ENCODE measurements around the gene CSNK2A3. TPM values are rescaled to one million over a fixed set of nuclear protein-coding genes. Genes with fewer than 3 reads are reported as not detected.

Gene CSNK2A3
- total RNA-seq, 1 donor from 2014 or later, result 1.2 TPM

DNA sequence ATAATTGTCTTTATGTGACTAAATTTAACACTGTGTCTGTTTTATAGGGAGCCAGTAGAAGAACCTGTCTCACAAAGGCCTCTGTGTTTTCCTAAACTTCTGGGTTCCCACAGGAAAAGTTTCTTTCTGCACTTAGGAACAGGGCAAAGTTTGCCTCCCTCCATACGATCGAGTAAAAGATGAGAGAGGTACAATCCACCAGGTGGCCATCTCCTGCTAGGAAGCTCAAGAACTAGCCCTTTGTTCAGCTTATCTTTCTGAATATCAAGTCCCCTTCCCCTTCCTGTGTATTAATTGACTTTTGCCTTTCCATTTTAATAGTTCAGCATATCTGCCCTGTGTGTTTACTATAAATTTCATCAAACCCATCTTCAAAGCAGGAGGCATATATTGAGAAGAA lies 18.0 kb downstream of the CSNK2A3 start:
- Histone ChIP-seq H3K27me3 (no peaks in the 10 kb centered on the region), H3K9me3 (no peaks in the 10 kb centered on the region), H3K4me1 (no peaks in the 10 kb centered on the region), H3K27ac (no peak overlapping the region), H3K36me3 (no peaks in the 10 kb centered on the region), H3K4me3 (no peak overlapping the region)
- intact Hi-C loops (cut with DNase I), result no loop called here
- DNase-seq (ENCODE audit: extremely low spot score in 2 of 2), result no peak
- TF ChIP-seq POLR2AphosphoS5 (IDR thresholded peaks at IDR 0.05; ENCODE audit: insufficient read depth in 1 of 2, low read depth in 1 of 2) (no peak), POLR2A (IDR thresholded peaks at IDR 0.05) (no peak)
- TF ChIP-seq, protein P1, sequence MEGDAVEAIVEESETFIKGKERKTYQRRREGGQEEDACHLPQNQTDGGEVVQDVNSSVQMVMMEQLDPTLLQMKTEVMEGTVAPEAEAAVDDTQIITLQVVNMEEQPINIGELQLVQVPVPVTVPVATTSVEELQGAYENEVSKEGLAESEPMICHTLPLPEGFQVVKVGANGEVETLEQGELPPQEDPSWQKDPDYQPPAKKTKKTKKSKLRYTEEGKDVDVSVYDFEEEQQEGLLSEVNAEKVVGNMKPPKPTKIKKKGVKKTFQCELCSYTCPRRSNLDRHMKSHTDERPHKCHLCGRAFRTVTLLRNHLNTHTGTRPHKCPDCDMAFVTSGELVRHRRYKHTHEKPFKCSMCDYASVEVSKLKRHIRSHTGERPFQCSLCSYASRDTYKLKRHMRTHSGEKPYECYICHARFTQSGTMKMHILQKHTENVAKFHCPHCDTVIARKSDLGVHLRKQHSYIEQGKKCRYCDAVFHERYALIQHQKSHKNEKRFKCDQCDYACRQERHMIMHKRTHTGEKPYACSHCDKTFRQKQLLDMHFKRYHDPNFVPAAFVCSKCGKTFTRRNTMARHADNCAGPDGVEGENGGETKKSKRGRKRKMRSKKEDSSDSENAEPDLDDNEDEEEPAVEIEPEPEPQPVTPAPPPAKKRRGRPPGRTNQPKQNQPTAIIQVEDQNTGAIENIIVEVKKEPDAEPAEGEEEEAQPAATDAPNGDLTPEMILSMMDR (IDR thresholded peaks at IDR 0.05), result no peak

DNA sequence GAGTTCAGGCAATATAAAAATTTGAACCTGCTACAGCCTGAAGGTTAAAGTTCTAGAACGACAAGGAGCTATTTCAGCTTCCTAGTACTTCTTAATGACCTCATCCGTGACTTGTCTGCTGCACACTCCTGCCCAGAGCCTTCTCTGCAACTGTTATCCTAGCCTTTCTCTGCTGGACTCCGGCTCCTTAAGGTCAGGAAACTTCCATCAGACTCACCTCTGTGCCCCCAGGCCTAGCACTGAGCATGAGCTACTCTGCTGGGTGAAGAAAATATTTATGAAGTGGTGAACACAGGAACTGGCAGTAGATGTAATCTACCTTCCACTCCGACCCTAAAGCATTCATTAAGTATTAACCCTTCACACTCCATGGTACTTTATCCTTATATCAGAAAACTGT lies 18.4 kb downstream of the CSNK2A3 start:
- H3K27ac ChIP-seq, result no peak overlapping the region
- H3K36me3 ChIP-seq, result no peaks in the 10 kb centered on the region
- no peak overlapping the region for H3K4me3 ChIP-seq
- H3K27me3 ChIP-seq, result no peaks in the 10 kb centered on the region
- intact Hi-C loops (cut with DNase I), result no loop called here
- H3K9me3 ChIP-seq, result no peaks in the 10 kb centered on the region
- no peak for DNase-seq (ENCODE audit: extremely low spot score in 2 of 2)
- TF ChIP-seq POLR2AphosphoS5 (IDR thresholded peaks at IDR 0.05; ENCODE audit: insufficient read depth in 1 of 2, low read depth in 1 of 2), result no peak
- TF ChIP-seq, protein P1 (IDR thresholded peaks at IDR 0.05), result no peak
- TF ChIP-seq POLR2A (IDR thresholded peaks at IDR 0.05), result no peak
- H3K4me1 ChIP-seq, result no peaks in the 10 kb centered on the region

DNA sequence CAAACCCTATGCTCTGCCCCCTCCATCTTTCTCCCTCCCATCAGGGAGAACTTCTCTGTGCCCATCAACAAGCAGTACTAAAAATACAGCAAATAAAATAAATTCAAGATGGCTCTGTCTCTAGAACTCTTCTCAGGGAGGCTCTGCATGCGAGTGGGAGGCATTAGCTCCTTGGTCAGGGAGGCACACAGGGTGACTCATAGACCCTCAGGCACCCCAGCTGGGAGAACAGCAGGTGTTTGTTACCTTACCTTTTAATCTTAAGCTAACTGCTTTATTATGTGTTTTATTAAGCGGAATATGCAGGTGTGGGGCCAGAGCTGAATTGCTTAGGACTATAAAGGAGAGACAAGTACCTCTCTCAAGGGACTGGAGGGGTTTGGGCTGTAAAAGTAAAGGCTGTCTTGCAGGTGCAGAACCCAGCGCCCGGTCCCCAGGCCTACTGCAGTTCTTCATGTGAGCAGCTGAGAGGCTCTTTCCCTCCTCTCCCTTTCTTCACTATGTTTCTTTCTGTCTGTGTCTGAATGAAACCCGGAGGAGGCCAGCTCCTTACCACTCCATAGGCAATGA lies 20.8 kb downstream of the CSNK2A3 start:
- no peaks in the 10 kb centered on the region for H3K4me1 ChIP-seq
- intact Hi-C loops (cut with DNase I), result no loop called here
- no peaks in the 10 kb centered on the region for H3K9me3 ChIP-seq
- no peak overlapping the region for H3K4me3 ChIP-seq
- DNase-seq (ENCODE audit: extremely low spot score in 2 of 2), result no peak
- H3K27me3 ChIP-seq, result no peaks in the 10 kb centered on the region
- H3K36me3 ChIP-seq, result no peaks in the 10 kb centered on the region
- TF ChIP-seq POLR2AphosphoS5 (IDR thresholded peaks at IDR 0.05; ENCODE audit: insufficient read depth in 1 of 2, low read depth in 1 of 2) (no peak), POLR2A (IDR thresholded peaks at IDR 0.05) (no peak)
- TF ChIP-seq, protein P1 (IDR thresholded peaks at IDR 0.05), result no peak
- H3K27ac ChIP-seq, result no peak overlapping the region

DNA sequence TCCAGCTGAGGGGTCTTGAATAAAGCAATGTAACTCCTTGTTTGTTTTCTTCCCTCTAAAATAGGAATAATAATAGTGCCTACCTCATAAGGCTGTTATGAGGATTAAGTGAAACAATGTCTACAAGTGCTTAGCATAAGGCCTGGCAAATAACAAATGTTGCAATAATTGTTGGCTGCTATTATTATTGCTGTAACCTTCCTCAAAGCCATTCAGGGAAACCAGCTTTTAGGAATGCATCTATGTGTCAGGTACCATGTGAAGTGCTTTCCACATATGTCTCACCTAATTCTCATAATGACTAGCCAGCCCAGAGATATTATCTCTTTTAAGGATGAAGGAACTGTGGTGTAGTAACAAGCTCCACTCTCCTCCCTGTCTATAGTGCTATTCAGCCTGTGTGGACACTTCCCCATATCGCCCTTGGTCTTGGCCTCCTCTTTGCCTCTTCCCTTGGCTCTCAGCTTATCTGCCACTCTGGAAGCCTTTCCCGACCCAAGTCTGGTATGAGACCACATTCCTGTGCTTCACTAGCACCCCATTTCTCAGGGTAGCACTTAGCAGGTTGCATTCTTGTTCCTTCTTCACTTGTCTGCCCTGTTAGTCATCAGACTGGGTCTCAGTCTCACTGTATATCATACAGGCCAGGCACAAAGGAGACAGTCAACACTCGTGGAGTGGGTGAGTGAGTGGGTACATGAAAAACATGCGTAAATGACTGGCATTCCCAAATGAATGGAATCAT lies 23.8 kb downstream of the CSNK2A3 start:
- no peaks in the 10 kb centered on the region for H3K9me3 ChIP-seq
- no peaks in the 10 kb centered on the region for H3K4me1 ChIP-seq
- H3K27me3 ChIP-seq, result no peaks in the 10 kb centered on the region
- no peak for DNase-seq (ENCODE audit: extremely low spot score in 2 of 2)
- no peak overlapping the region for H3K4me3 ChIP-seq
- intact Hi-C loops (cut with DNase I), result no loop called here
- TF ChIP-seq, protein P1 (IDR thresholded peaks at IDR 0.05), result no peak
- no peak for TF ChIP-seq POLR2AphosphoS5 (IDR thresholded peaks at IDR 0.05; ENCODE audit: insufficient read depth in 1 of 2, low read depth in 1 of 2)
- H3K27ac ChIP-seq, result no peak overlapping the region
- H3K36me3 ChIP-seq, result no peaks in the 10 kb centered on the region

DNA sequence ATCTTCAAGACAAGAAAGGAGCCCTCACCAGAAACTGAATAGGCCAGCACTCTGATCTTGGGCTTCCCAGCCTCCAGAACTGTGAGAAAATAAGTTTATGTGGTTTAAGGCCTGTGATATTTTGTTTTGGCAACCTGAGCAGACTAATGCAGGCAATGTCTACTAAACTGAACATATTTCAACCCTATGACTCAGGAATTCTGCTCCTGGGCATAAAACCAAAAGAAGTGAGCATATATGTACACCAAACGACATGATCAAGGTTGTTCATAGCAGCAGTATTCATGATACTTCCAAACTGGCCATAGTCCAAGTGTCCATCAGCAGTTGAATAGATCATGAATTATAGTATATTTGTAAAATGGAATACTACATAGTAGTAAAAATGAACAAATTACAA lies 29.0 kb downstream of the CSNK2A3 start:
- no peak overlapping the region for H3K27ac ChIP-seq
- TF ChIP-seq POLR2A (IDR thresholded peaks at IDR 0.05) (no peak), POLR2AphosphoS5 (IDR thresholded peaks at IDR 0.05; ENCODE audit: insufficient read depth in 1 of 2, low read depth in 1 of 2) (no peak)
- TF ChIP-seq, protein P1 (IDR thresholded peaks at IDR 0.05), result no peak
- H3K36me3 ChIP-seq, result no peaks in the 10 kb centered on the region
- H3K27me3 ChIP-seq, result no peaks in the 10 kb centered on the region
- no peaks in the 10 kb centered on the region for H3K9me3 ChIP-seq
- H3K4me3 ChIP-seq, result no peak overlapping the region
- H3K4me1 ChIP-seq, result no peaks in the 10 kb centered on the region
- DNase-seq (ENCODE audit: extremely low spot score in 2 of 2), result no peak
- intact Hi-C loops (cut with DNase I), result no loop called here
